GM12878 (cell line): Measurements from ENCODE around the gene KRTAP4-8. TPM values are rescaled to one million over a fixed set of nuclear protein-coding genes. Genes with fewer than 3 reads are reported as not detected.

Source experiments
- ATAC-seq: fragments of 200-7000 bp; cut with Tn5 transposase; 3 replicates; pipeline ENCODE4 v1.9.1; 2020; ENCODE audit warnings: mild to moderate bottlenecking, moderate library complexity
- BruUV-seq: library from RNA; stranded (reverse); fragments of 400-500 nt; replicated peaks from 2 replicates; lab custom pipeline; 2021; lab: Mats Ljungman, UMichigan
- CTCF ChIA-PET: fragments of 300-600 bp; sonication (Branson Sonifier 250); formaldehyde crosslinking; extraction: SDS; loops from one replicate; lab custom pipeline; 2021; ENCODE audit warnings: inconsistent platforms; lab: Yijun Ruan, JAX
- POLR2A ChIA-PET: fragments of 350-600 bp; formaldehyde crosslinking; extraction: SDS; loops from one replicate; lab custom pipeline; 2021; ENCODE audit warnings: inconsistent platforms; lab: Charles Lee
- RAD21 ChIA-PET: fragments of 300-600 bp; sonication (Branson Sonifier 250); formaldehyde crosslinking; loops from one replicate; lab custom pipeline; 2023; ENCODE audit warnings: antibody characterized with exemption; ENCODE audit not compliant: unreplicated experiment; lab: Charles Lee
- SMC1A ChIA-PET: fragments of 300-600 bp; sonication (Branson Sonifier 250); formaldehyde crosslinking; loops from one replicate; lab custom pipeline; 2023; ENCODE audit not compliant: unreplicated experiment, uncharacterized antibody; lab: Charles Lee
- DNase-seq: peaks from one replicate; pipeline ENCODE4 v3.0.0-alpha.2; 2011; ENCODE audit warnings: low read depth, low spot score
- FAIRE-seq: peaks from 3 replicates; lab custom pipeline; 2011; peaks lifted over from hg19 to GRCh38; lab: Jason Lieb, UNC
- H2AFZ ChIP-seq: 2 replicates; pipeline ENCODE4 v1.6.0; 2011; ENCODE audit warnings: low read depth, low read length, control low read depth; ENCODE audit not compliant: control insufficient read depth
- H3K27ac ChIP-seq: 2 replicates; pipeline ENCODE4 v1.5.1; 2011; ENCODE audit warnings: control low read depth; ENCODE audit not compliant: control insufficient read depth, insufficient read depth
- H3K27me3 ChIP-seq, 2 experiments: replicated peaks in 1 of 2; 2 replicates each; pipeline versions ENCODE4 v1.6.0 to v1.6.1; 2011; ENCODE audit warnings: low read length in 1 of 2; ENCODE audit not compliant: control insufficient read depth in 2 of 2, insufficient read depth in 2 of 2
- H3K36me3 ChIP-seq, 2 experiments: 2 replicates each; pipeline ENCODE4 v1.5.1; 2011; ENCODE audit warnings: low read length in 1 of 2; ENCODE audit not compliant: control insufficient read depth in 2 of 2, insufficient read depth in 2 of 2
- H3K4me1 ChIP-seq: 2 replicates; pipeline ENCODE4 v1.6.1; 2011; ENCODE audit warnings: mild to moderate bottlenecking, low read length, moderate library complexity, mixed read lengths; ENCODE audit not compliant: control insufficient read depth, insufficient read depth
- H3K4me2 ChIP-seq: 2 replicates; pipeline ENCODE4 v1.6.0; 2011; ENCODE audit warnings: control low read depth; ENCODE audit not compliant: control insufficient read depth, insufficient read depth
- H3K4me3 ChIP-seq: fragments of 200-600 bp; sonication (generic); 2 replicates; pipeline ENCODE4 v1.5.1; 2016
- H3K79me2 ChIP-seq: 2 replicates; pipeline ENCODE4 v1.6.0; 2011; ENCODE audit warnings: low read length; ENCODE audit not compliant: control insufficient read depth, insufficient read depth
- H3K9ac ChIP-seq: 2 replicates; pipeline ENCODE4 v1.8.0; 2011; ENCODE audit warnings: low read length, control low read depth, mixed read lengths; ENCODE audit not compliant: control insufficient read depth, insufficient read depth
- H3K9me3 ChIP-seq: replicated peaks from 3 replicates; pipeline ENCODE4 v1.5.1; 2011; ENCODE audit warnings: mild to moderate bottlenecking, low read length; ENCODE audit not compliant: control insufficient read depth, insufficient read depth
- H4K20me1 ChIP-seq: 2 replicates; pipeline ENCODE4 v1.6.0; 2011; ENCODE audit not compliant: control insufficient read depth, insufficient read depth
- BCL11A ChIP-seq: IDR thresholded peaks from 2 replicates; pipeline ENCODE4 v1.6.1; 2011; ENCODE audit warnings: low read depth, low read length
- CBX3 ChIP-seq: fragments of 200-600 bp; sonication (generic); IDR thresholded peaks from 2 replicates; pipeline ENCODE4 v1.6.1; 2016; ENCODE audit warnings: low read depth, borderline replicate concordance
- CHD1 ChIP-seq: IDR thresholded peaks from 2 replicates; pipeline ENCODE4 v1.6.1; 2012; ENCODE audit warnings: low read depth, low read length, improper control_type of control experiment
- CREB1 ChIP-seq: IDR thresholded peaks from 2 replicates; pipeline ENCODE4 v1.6.1; 2012; ENCODE audit warnings: low read depth, mild to moderate bottlenecking, inconsistent platforms
- FOS ChIP-seq: IDR thresholded peaks from 3 replicates; pipeline ENCODE4 v1.6.1; 2011; ENCODE audit warnings: borderline replicate concordance; ENCODE audit not compliant: insufficient read length; ENCODE audit errors: extremely low read depth
- GATAD2B ChIP-seq: fragments of 450-650 bp; conservative IDR thresholded peaks from 2 replicates; pipeline ENCODE4 v1.6.1; 2017; ENCODE audit warnings: low read depth, mild to moderate bottlenecking, moderate library complexity
- HDAC2 ChIP-seq: fragments of 200-600 bp; sonication (generic); IDR thresholded peaks from 2 replicates; pipeline ENCODE4 v1.6.1; 2017
- HDAC6 ChIP-seq: fragments of 200-600 bp; sonication (generic); IDR thresholded peaks from one replicate; pipeline ENCODE4 v1.8.0; 2017; ENCODE audit warnings: antibody characterized with exemption; ENCODE audit not compliant: unreplicated experiment
- KAT2A ChIP-seq: conservative IDR thresholded peaks from 2 replicates; pipeline ENCODE4 v1.6.1; 2011; ENCODE audit warnings: low read depth, low read length; ENCODE audit not compliant: control insufficient read depth
- MTA3 ChIP-seq: IDR thresholded peaks from 2 replicates; pipeline ENCODE4 v1.6.1; 2012; ENCODE audit warnings: low read length, inconsistent platforms, borderline replicate concordance
- NFYB ChIP-seq: IDR thresholded peaks from 2 replicates; pipeline ENCODE4 v1.6.1; 2011; ENCODE audit warnings: low read depth, mild to moderate bottlenecking, low read length, improper control_type of control experiment, moderate library complexity; ENCODE audit not compliant: insufficient read depth
- PAX8 ChIP-seq: fragments of 450-650 bp; IDR thresholded peaks from 2 replicates; pipeline ENCODE4 v1.6.1; 2017; ENCODE audit warnings: mild to moderate bottlenecking, moderate library complexity
- POU2F2 ChIP-seq: IDR thresholded peaks from 3 replicates; pipeline ENCODE4 v1.6.1; 2011; ENCODE audit warnings: low read depth, mild to moderate bottlenecking, low read length, borderline replicate concordance
- SIN3A ChIP-seq: IDR thresholded peaks from 2 replicates; pipeline ENCODE4 v1.6.1; 2012; ENCODE audit warnings: low read depth, low read length, improper control_type of control experiment
- SREBF2 ChIP-seq: IDR thresholded peaks from 2 replicates; pipeline ENCODE4 v1.6.1; 2012; ENCODE audit warnings: mild to moderate bottlenecking, low read length
- STAT1 ChIP-seq: fragments of 450-650 bp; conservative IDR thresholded peaks from 2 replicates; pipeline ENCODE4 v1.6.1; 2014; ENCODE audit warnings: antibody characterized with exemption, mild to moderate bottlenecking
- USF2 ChIP-seq: IDR thresholded peaks from 2 replicates; pipeline ENCODE4 v1.6.1; 2011; ENCODE audit warnings: low read depth, low read length, improper control_type of control experiment, borderline replicate concordance
- WGBS: methylation state at CpG from one replicate; pipeline ENCODE4 v1.1.6; 2016; ENCODE audit warnings: low lambda C conversion rate; ENCODE audit not compliant: insufficient replicate concordance, insufficient coverage; ENCODE audit errors: missing lambda C conversion rate; 5-methylcytosine and 5-hydroxymethylcytosine counted together
- in situ Hi-C: fragments of 300-500 bp; cut with MboI; formaldehyde crosslinking; loops from 9 replicates; pipeline ENCODE4 v1.14.3; 2018; ENCODE audit warnings: mixed read lengths
- intact Hi-C: fragments of 100-400 bp; cut with micrococcal nuclease; formaldehyde crosslinking; loops from one replicate; pipeline ENCODE4 v1.14.2; 2022; ENCODE audit not compliant: unreplicated experiment
- polyA plus RNA-seq, 11 experiments: library from polyadenylated mRNA; depleted of rRNA in 4 of 11; unstranded in 6 of 11; stranded (reverse) in 5 of 11; fragments of >200 nt; fragmentation: Nextera tagmentation in 4 of 11; fragmentation: Illumina TruSeq in 1 of 11; extraction: Ambion mirVana in 4 of 11; extraction: Trizol in 1 of 11; gene quantifications; 1 replicate in 1 of 11; 2 replicates in 10 of 11; pipeline versions ENCODE4 v1.2.1 to v1.2.3, GENCODE V29; 2011 to 2016; ENCODE audit warnings: inconsistent platforms in 2 of 11, missing spikeins in 2 of 11, low read depth in 1 of 11
- total RNA-seq, 4 experiments: library from RNA; depleted of rRNA in 3 of 4; stranded (reverse); fragments of >200 nt in 3 of 4; fragmentation: Illumina TruSeq in 1 of 4; extraction: Trizol in 1 of 4; gene quantifications; 2 replicates each; pipeline versions ENCODE4 v1.2.1 to v1.2.3, GENCODE V29; 2013 to 2021

KRTAP4-8 gene
- total and polyA plus RNA-seq, 10 of the 15 experiments (the other 5 are each of a cell fraction or from before 2014, with no cell fraction given): not detected

DNA sequence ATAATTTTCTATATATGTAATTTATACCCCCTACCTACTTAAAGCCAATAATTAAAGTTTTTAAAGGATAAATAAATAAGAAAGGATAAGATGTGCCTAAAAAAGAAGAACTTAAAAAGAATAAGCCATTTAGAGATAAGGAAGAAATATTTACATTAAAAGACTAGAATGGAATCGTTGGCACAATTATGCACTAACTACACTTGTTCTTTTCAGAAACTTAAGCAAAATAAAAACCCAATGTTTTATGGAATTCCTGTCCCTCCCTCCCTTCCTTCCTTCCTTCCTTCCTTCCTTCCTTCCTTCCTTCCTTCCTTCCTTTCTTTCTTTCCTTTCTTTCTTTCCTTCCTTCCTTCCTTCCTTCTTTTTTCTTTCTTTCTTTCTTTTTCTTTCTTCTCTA lies 46.9 kb upstream of the KRTAP4-8 start:
- ChIA-PET POLR2A (no interaction called here), CTCF (no interaction called here), SMC1A (no interaction called here), RAD21 (no interaction called here)
- H3K36me3 ChIP-seq: no peaks in the 10 kb centered on the region
- BruUV-seq: no TSS peak
- whole genome bisulfite sequencing: 27% methylated on average over 1 of the region's 1 CpG
- no peak for FAIRE-seq
- no peaks in the 10 kb centered on the region for H4K20me1 ChIP-seq
- no peaks in the 10 kb centered on the region; the same call in 1 of the 3 replicates for H3K9me3 ChIP-seq
- H2AFZ ChIP-seq: no peak overlapping the region
- no peak for ATAC-seq
- H3K4me2 ChIP-seq: no peak overlapping the region
- H3K4me3 ChIP-seq: no peak overlapping the region
- intact Hi-C loops: no loop called here
- H3K27ac ChIP-seq: no peak overlapping the region
- no peak for DNase-seq
- in situ Hi-C loops: no loop called here
- H3K4me1 ChIP-seq: no peaks in the 10 kb centered on the region
- no peak for TF ChIP-seq FOS
- TF ChIP-seq POU2F2: no peak
- TF ChIP-seq PAX8: no peak
- TF ChIP-seq CBX3: no peak
- no peak for TF ChIP-seq STAT1
- no peak for TF ChIP-seq SIN3A
- no peak for TF ChIP-seq CHD1
- TF ChIP-seq CREB1: no peak
- TF ChIP-seq, all 136 proteins: peak for 0
- H3K9ac ChIP-seq: no peak overlapping the region
- no peaks in the 10 kb centered on the region for H3K79me2 ChIP-seq
- H3K27me3 ChIP-seq: no peaks in the 10 kb centered on the region

DNA sequence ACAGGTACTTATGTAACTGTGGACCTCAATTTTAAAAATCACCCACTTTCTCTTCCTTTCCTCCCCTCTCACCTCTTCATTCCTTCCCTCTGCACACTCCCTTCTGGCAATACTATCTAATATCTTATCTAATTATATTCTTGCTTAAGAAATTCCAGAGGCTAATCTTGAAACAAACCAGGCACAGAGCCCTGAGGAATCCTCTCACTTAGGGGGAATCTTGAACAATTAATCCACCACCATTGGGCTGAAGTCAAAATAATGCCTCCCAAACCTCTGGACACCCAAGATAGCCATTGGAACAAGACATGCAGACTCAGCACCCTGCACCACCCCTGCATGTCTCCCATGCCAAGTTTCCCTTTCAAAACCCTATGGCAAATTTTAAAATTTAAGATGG lies 43.4 kb upstream of the KRTAP4-8 start:
- FAIRE-seq (no peak), ATAC-seq (no peak), DNase-seq (no peak)
- Histone ChIP-seq H4K20me1 (no peaks in the 10 kb centered on the region), H3K9ac (no peak overlapping the region), H3K4me1 (no peaks in the 10 kb centered on the region), H3K9me3 (no peaks in the 10 kb centered on the region; the same call in 1 of the 3 replicates), H2AFZ (no peak overlapping the region), H3K79me2 (no peaks in the 10 kb centered on the region), H3K4me2 (no peak overlapping the region), H3K4me3 (no peak overlapping the region), H3K36me3 (no peaks in the 10 kb centered on the region), H3K27me3 (no peaks in the 10 kb centered on the region), H3K27ac (no peak overlapping the region)
- SMC1A ChIA-PET: no interaction called here
- intact Hi-C loops (no loop called here), in situ Hi-C loops (no loop called here)
- CTCF ChIA-PET: interaction anchor here (0.6 kb wide), 1 partner anchor 465 kb away, joined by 3 read pairs; no protein-coding TSS in a partner anchor
- no TSS peak for BruUV-seq
- POLR2A ChIA-PET: no interaction called here
- RAD21 ChIA-PET: no interaction called here
- TF ChIP-seq SREBF2: no peak
- no peak for TF ChIP-seq HDAC2
- TF ChIP-seq HDAC6: no peak
- TF ChIP-seq KAT2A: no peak
- no peak for TF ChIP-seq NFYB
- TF ChIP-seq GATAD2B: no peak
- no peak for TF ChIP-seq MTA3
- no peak for TF ChIP-seq USF2
- TF ChIP-seq BCL11A: no peak
